Kidney epithelial cell (primary cell): ENCODE results near the gene IL4R. TPM values are rescaled to one million over a fixed set of nuclear protein-coding genes. Genes with fewer than 3 reads are reported as not detected.
"Not testable (repeated sequence)": the region's sequence is repeated elsewhere in the genome, so short reads cannot be mapped to it uniquely, and the experiment has no call there.

Experiments used
- DNase-seq: peaks from one replicate; pipeline ENCODE4 v3.0.0-alpha.2; 2010; ENCODE audit warnings: low read depth
- H3K27me3 ChIP-seq: 2 replicates; pipeline ENCODE4 v1.6.0; 2011; ENCODE audit warnings: low read length; ENCODE audit not compliant: control insufficient read depth, insufficient read depth
- H3K36me3 ChIP-seq: 2 replicates; pipeline ENCODE4 v1.5.1; 2011; ENCODE audit warnings: low read length; ENCODE audit not compliant: control insufficient read depth, insufficient read depth
- H3K4me3 ChIP-seq: 2 replicates; pipeline ENCODE4 v1.5.1; 2011; ENCODE audit warnings: low read depth, mild to moderate bottlenecking, control low read depth, low read length
- total RNA-seq: library from RNA; depleted of rRNA; stranded (reverse); fragments of >200 nt; gene quantifications from 2 replicates; pipeline ENCODE4 v1.2.3, GENCODE V29; 2015
- TF ChIP-seq, protein P1 (sequence below): IDR thresholded peaks from 2 replicates; pipeline ENCODE4 v1.5.1; 2011; ENCODE audit warnings: mild to moderate bottlenecking, moderate library complexity, low read length, control low read depth, inconsistent platforms; ENCODE audit not compliant: insufficient read depth, poor library complexity, severe bottlenecking

The IL4R gene
- total RNA-seq, 1 donor from 2014 or later = 52.1 TPM

DNA sequence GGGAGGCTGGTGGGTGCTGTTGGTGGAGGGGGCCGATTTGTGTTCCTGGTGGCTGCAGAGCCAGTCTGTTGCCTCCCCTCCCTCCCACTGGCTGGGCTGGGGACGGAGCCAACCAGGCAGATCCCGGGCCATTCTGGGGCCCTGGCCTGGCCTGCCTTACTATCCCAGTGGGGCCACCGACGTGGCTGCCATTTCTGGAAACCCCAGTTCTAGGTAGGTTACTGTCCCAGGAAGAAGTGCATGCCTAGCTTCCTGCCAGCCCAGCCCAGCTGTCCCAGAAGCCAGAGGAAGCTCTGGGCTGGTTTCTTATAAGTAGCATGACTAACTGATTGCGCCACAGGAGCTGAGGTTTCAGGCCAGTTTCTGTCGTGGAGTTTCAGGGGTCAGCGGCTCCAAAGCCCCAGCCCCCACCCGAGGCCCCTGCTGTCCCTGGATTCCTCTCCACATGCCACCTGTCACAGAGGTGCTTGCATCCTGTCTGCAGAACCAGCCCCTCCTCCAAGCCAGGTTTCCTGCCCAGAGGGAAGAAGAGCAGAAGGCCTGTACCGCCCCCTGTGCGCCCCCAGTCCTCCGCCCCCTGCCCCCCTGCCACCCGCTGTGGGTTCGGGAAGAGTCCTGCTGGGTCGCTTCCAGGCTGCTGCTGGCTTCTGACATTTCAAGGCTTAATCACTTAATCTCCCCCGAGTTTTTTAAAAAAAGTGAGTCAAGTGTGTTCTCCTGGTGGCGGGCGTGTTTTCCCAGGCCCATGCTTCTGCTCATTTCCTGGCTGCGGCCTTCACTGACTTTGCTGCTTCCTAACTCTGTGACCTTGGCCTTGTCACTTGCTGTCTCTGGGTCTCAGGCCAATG is 13.2 kb downstream of the IL4R start:
- no peak overlapping the region for H3K4me3 ChIP-seq
- TF ChIP-seq, protein P1, sequence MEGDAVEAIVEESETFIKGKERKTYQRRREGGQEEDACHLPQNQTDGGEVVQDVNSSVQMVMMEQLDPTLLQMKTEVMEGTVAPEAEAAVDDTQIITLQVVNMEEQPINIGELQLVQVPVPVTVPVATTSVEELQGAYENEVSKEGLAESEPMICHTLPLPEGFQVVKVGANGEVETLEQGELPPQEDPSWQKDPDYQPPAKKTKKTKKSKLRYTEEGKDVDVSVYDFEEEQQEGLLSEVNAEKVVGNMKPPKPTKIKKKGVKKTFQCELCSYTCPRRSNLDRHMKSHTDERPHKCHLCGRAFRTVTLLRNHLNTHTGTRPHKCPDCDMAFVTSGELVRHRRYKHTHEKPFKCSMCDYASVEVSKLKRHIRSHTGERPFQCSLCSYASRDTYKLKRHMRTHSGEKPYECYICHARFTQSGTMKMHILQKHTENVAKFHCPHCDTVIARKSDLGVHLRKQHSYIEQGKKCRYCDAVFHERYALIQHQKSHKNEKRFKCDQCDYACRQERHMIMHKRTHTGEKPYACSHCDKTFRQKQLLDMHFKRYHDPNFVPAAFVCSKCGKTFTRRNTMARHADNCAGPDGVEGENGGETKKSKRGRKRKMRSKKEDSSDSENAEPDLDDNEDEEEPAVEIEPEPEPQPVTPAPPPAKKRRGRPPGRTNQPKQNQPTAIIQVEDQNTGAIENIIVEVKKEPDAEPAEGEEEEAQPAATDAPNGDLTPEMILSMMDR = peak; percentile 14
- H3K27me3 ChIP-seq = no peaks in the 10 kb centered on the region
- peak; percentile 86 for DNase-seq
- no peaks in the 10 kb centered on the region for H3K36me3 ChIP-seq

DNA sequence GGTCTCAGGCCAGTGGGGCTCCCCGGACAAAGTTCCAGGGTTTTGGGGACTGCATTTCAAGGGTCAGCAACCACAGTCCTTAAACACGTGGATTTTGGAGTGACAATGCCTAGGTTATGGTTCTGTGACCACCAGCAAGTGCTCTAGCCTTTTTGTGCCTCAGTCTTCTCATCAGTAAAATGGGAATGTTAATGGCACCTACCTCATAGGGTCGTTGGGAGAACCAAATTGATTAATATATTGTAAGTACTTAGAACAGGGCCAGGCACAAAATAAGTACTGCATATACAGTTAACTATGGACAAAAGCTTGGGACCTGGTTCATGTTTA is 13.8 kb downstream of the IL4R start:
- DNase-seq = no peak
- Histone ChIP-seq H3K4me3 (no peak overlapping the region), H3K27me3 (no peaks in the 10 kb centered on the region), H3K36me3 (no peaks in the 10 kb centered on the region)
- TF ChIP-seq, protein P1 = no peak

DNA sequence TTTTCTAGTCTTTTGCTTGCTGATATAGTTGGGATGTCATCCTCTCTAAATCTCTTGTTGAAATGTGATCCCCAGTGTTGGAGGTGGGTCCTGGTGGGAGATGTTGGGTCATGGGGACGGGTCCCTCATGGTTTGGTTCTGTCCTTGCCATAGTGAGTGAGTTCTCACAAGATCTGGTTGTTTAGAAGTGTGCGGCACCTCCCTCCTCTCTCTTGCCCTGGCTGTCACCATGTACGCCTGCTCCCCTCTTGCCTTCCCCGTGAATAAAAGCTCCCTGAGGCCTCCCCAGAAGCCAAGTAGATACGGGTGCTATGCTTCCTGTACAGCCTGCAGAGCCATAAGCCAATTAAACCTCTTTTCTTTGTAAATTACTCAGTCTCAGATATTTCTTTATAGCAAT is 15.2 kb downstream of the IL4R start:
- DNase-seq = no peak
- H3K27me3 ChIP-seq = no peaks in the 10 kb centered on the region
- no peaks in the 10 kb centered on the region for H3K36me3 ChIP-seq
- TF ChIP-seq, protein P1 = no peak
- no peak overlapping the region for H3K4me3 ChIP-seq

DNA sequence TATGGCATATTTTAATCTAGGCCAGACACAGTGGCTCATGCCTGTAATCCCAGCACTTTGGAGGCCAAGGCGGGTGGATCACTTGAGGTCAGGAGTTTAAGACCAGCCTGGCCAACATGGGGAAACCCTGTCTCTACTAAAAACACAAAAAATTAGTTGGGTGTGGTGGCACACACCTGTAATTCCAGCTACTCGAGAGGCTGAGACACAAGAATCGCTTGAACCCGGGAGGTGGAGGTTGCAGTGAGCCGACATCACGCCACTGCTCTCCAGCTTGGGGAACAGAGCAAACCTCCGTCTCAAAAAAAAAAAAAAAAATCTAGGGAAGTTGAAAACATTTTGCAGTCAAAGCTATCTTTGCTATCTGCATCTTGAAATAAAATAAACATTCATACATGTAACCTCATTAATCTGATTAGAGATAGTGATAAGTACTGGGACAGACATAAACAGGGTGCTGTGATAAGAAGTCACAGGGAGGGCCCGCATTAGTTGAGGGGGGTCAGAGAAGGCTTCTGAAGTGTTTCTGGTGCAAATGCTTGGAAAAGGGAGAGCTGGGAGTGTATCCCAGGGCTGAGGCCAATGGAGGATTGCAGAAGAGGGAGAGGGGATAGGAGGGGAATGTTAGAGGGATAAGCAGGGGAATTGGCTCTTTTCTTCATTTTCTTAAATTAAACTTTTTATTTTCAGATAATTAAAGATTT is 15.8 kb downstream of the IL4R start:
- not testable (repeated sequence) for H3K27me3 ChIP-seq, H3K4me3 ChIP-seq, DNase-seq, H3K36me3 ChIP-seq

DNA sequence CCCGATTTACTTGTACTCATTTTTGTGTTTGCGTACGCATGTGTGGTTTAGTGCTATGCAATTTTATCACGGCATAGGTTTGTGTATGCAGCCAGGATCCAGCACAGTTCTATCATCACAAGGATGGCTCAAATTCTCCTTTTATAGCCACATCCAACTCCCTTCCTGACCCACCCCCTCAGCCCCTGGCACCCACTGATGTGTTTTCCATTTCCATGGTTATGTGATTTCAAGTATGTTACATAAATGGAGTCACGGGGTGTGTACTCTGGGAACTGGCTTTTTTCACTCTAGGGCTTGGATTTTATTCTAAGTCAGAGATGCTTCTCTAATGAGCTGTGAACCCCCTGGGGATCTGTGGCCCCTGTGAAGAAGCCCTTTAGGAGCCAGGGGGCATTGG is 16.8 kb downstream of the IL4R start:
- Histone ChIP-seq H3K27me3 (no peaks in the 10 kb centered on the region), H3K36me3 (no peaks in the 10 kb centered on the region), H3K4me3 (no peak overlapping the region)
- TF ChIP-seq, protein P1 = no peak
- DNase-seq = no peak

DNA sequence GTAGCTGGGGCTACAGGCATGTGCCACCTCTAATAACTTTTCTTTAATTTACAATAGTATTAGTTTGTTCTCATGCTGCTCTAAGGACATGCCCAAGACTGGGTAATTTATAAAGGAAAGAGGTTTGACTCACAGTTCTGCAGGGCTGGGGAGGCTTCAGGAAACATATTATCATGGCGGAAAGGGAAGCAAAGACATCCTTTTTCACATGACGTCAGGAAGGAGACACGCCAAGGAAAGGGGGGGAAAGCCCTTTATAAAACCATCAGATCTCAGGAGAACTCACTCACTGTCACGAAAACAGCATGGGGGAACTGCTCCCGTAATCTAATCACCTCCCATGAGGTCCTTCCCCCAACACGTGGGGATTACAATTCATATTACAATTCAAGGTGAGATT is 18.3 kb downstream of the IL4R start:
- Histone ChIP-seq H3K36me3 (no peaks in the 10 kb centered on the region), H3K4me3 (no peak overlapping the region), H3K27me3 (no peaks in the 10 kb centered on the region)
- DNase-seq = no peak
- TF ChIP-seq, protein P1 = no peak
